Vagina (tissue), 2 donors: ENCODE data around the gene TRAPPC8. TPM values are rescaled to one million over a fixed set of nuclear protein-coding genes. Genes with fewer than 3 reads are reported as not detected.

Source experiments
- DNase-seq, 2 donors: peaks; one replicate each; pipeline ENCODE4 v3.0.0-alpha.2; 2017; ENCODE audit errors: extremely low spot score in 2 of 2
- H3K27ac ChIP-seq: fragments of 200-600 bp; sonication (generic); one replicate; pipeline ENCODE4 v1.5.1; 2019
- H3K27me3 ChIP-seq: fragments of 200-600 bp; sonication (generic); one replicate; pipeline ENCODE4 v1.5.1; 2019
- H3K36me3 ChIP-seq, 2 donors: fragments of 200-600 bp; sonication (generic); one replicate each; pipeline ENCODE4 v1.5.1; 2017 to 2019
- H3K4me1 ChIP-seq: fragments of 200-600 bp; sonication (generic); one replicate; pipeline ENCODE4 v1.5.1; 2019
- H3K4me3 ChIP-seq, 2 donors: fragments of 200-600 bp; sonication (generic); 1 replicate in 1 of 2; 2 replicates in 1 of 2; pipeline ENCODE4 v1.5.1; 2016 to 2019
- H3K9me3 ChIP-seq: fragments of 200-600 bp; sonication (generic); one replicate; pipeline ENCODE4 v1.5.1; 2019
- CTCF ChIP-seq, 3 experiments: fragments of 450-650 bp in 2 of 3; fragments of 200-600 bp in 1 of 3; sonication (generic) in 1 of 3; IDR thresholded peaks; one replicate each; pipeline ENCODE4 v1.5.1; 2017 to 2019; ENCODE audit warnings: antibody characterized with exemption in 3 of 3, mild to moderate bottlenecking in 2 of 3, moderate library complexity in 2 of 3
- POLR2A ChIP-seq, 2 donors: fragments of 450-650 bp; IDR thresholded peaks; one replicate each; pipeline ENCODE4 v1.6.1; 2017; ENCODE audit warnings: antibody characterized with exemption in 2 of 2, mild to moderate bottlenecking in 2 of 2, moderate library complexity in 2 of 2
- POLR2AphosphoS5 ChIP-seq, 2 donors: sonication (generic); formaldehyde crosslinking; IDR thresholded peaks; one replicate each; pipeline ENCODE4 v1.9.0; 2017; ENCODE audit warnings: antibody characterized with exemption in 2 of 2, mild to moderate bottlenecking in 2 of 2, low read depth in 1 of 2; ENCODE audit not compliant: insufficient read depth in 1 of 2
- intact Hi-C: fragments of 100-400 bp; cut with DNase I; formaldehyde crosslinking; loops from one replicate; pipeline ENCODE4 v1.15.1; 2023
- total RNA-seq: library from RNA; depleted of rRNA; stranded (reverse); fragments of >200 nt; gene quantifications from one replicate; pipeline ENCODE4 v1.2.3, GENCODE V29; 2016

TRAPPC8 gene, protein sequence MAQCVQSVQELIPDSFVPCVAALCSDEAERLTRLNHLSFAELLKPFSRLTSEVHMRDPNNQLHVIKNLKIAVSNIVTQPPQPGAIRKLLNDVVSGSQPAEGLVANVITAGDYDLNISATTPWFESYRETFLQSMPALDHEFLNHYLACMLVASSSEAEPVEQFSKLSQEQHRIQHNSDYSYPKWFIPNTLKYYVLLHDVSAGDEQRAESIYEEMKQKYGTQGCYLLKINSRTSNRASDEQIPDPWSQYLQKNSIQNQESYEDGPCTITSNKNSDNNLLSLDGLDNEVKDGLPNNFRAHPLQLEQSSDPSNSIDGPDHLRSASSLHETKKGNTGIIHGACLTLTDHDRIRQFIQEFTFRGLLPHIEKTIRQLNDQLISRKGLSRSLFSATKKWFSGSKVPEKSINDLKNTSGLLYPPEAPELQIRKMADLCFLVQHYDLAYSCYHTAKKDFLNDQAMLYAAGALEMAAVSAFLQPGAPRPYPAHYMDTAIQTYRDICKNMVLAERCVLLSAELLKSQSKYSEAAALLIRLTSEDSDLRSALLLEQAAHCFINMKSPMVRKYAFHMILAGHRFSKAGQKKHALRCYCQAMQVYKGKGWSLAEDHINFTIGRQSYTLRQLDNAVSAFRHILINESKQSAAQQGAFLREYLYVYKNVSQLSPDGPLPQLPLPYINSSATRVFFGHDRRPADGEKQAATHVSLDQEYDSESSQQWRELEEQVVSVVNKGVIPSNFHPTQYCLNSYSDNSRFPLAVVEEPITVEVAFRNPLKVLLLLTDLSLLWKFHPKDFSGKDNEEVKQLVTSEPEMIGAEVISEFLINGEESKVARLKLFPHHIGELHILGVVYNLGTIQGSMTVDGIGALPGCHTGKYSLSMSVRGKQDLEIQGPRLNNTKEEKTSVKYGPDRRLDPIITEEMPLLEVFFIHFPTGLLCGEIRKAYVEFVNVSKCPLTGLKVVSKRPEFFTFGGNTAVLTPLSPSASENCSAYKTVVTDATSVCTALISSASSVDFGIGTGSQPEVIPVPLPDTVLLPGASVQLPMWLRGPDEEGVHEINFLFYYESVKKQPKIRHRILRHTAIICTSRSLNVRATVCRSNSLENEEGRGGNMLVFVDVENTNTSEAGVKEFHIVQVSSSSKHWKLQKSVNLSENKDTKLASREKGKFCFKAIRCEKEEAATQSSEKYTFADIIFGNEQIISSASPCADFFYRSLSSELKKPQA (N-terminal part only)
- 33.1 TPM for total RNA-seq

DNA sequence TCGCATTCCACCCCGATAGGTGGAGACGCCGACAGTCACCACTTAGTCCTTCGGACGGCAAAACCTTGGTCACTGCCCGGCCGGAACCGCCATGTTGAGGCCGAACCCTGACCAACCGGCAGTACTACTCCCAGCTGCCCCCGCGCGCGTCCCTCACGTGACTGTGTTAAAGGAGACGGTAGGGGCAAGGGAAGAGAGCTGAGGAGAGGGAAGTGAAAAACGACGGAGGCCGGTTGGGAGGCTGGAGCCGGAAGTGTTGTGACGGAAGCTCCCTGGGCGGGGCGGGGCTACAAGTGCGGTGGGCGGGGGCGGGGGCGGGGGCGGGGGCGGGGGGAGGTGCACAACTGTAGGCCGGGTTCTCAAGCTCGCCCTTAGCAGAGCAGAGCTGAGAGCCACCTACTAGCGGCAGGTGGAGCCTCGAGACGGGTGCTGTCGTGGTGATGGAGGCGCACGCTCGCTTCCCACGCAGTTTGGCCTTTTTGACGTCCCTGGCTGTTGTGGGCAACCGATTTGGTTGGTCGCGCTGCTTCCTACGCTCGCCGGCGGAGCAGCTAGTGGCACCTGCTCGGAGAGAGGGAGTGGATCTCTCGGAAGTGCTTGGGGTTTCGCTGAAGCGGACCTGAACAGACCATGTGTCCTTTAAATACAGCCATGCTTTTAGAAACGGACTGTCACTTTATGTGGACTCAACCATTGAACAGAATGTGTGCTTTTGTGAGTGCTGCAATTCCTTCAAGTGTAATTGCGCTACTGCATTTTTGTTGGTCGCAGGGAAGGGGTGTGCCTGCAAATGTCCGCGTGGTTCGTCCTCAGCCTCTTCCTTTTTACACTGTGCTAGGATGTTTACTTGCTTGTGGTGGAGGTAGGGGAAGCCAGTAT lies at the start of gene TRAPPC8:
TSS of gene TRAPPC8 (minus strand) at position 130 of the 879 bp plus-strand sequence. CDS start 364 bp downstream, outside the sequence.
- TF ChIP-seq POLR2AphosphoS5 (IDR thresholded peaks at IDR 0.05; ENCODE audit: insufficient read depth in 1 of 2, low read depth in 1 of 2) (peak; percentile 86 to 89), POLR2A (IDR thresholded peaks at IDR 0.05) (peak in 1 of 2 donors; percentile 24), CTCF (IDR thresholded peaks at IDR 0.05) (no peak)
- H3K27me3 ChIP-seq: no peaks in the 10 kb centered on the region
- intact Hi-C loops: loop anchor here (5.0 kb wide), 1 partner anchor 149 kb away; the partner anchor contains the start of gene RNF138

DNA sequence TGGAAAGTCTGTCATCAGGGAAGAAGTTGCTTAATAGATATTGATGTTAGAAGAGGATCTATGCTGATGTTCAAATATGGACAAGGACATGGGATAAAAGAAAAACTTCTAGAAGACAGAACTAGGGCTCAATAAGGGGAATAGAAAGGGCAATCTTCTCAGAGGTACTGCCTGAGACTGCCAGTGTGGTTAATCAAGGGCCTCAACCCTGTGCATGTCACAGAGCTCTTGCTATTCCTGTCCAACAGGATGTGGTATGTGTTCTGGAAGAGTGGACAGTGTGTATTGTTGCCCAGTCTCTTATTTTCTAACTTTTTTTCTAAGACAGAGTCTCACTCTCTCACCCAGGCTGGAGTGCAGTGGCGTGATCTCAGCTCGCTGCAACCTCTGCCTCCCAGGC lies 47.9 kb upstream of the TRAPPC8 start:
- no peaks in the 10 kb centered on the region for H3K4me1 ChIP-seq
- no peaks in the 10 kb centered on the region for H3K27me3 ChIP-seq
- TF ChIP-seq POLR2A (IDR thresholded peaks at IDR 0.05): no peak
- no peak for TF ChIP-seq POLR2AphosphoS5 (IDR thresholded peaks at IDR 0.05; ENCODE audit: insufficient read depth in 1 of 2, low read depth in 1 of 2)
- TF ChIP-seq CTCF (IDR thresholded peaks at IDR 0.05): no peak
- H3K4me3 ChIP-seq: no peak overlapping the region
- no peak for DNase-seq
- no peak overlapping the region for H3K27ac ChIP-seq
- no peaks in the 10 kb centered on the region for H3K36me3 ChIP-seq
- no peaks in the 10 kb centered on the region for H3K9me3 ChIP-seq
- intact Hi-C loops: no loop called here

More for the DNA sequence above, at the start of gene TRAPPC8:
- Histone ChIP-seq H3K4me1 (peaks cover 42% of the 10 kb centered on the region), H3K27ac (peak within 1 kb of the TSS; percentile 93), H3K4me3 (peak within 1 kb of the TSS; percentile 89 to 93), H3K36me3 (no peaks in the 10 kb centered on the region), H3K9me3 (no peaks in the 10 kb centered on the region)
- DNase-seq: peak; percentile 99

GRCh38 chr18:31983976-31984375 lies 41.0 kb upstream of the TRAPPC8 start:
- no peak overlapping the region for H3K27ac ChIP-seq
- intact Hi-C loops: no loop called here

GRCh38 chr18:31983020-31983419 lies 40.1 kb upstream of the TRAPPC8 start:
- Histone ChIP-seq H3K27me3 (no peaks in the 10 kb centered on the region), H3K36me3 (no peaks in the 10 kb centered on the region), H3K27ac (no peak overlapping the region), H3K9me3 (no peaks in the 10 kb centered on the region), H3K4me3 (no peak overlapping the region), H3K4me1 (no peaks in the 10 kb centered on the region)
- TF ChIP-seq CTCF (IDR thresholded peaks at IDR 0.05) (no peak), POLR2AphosphoS5 (IDR thresholded peaks at IDR 0.05; ENCODE audit: insufficient read depth in 1 of 2, low read depth in 1 of 2) (peak in 1 of 2 donors; percentile 72), POLR2A (IDR thresholded peaks at IDR 0.05) (no peak)
- intact Hi-C loops: no loop called here
- no peak for DNase-seq

More at GRCh38 chr18:31983976-31984375, 41.0 kb upstream of the TRAPPC8 start:
- no peak for TF ChIP-seq POLR2AphosphoS5 (IDR thresholded peaks at IDR 0.05; ENCODE audit: insufficient read depth in 1 of 2, low read depth in 1 of 2)
- no peak overlapping the region for H3K4me3 ChIP-seq
- DNase-seq: no peak
- no peaks in the 10 kb centered on the region for H3K36me3 ChIP-seq
- H3K9me3 ChIP-seq: no peaks in the 10 kb centered on the region
- no peaks in the 10 kb centered on the region for H3K4me1 ChIP-seq
- H3K27me3 ChIP-seq: no peaks in the 10 kb centered on the region
